ENCODE results near the gene FBXL16. TPM values are rescaled to one million over a fixed set of nuclear protein-coding genes. Genes with fewer than 3 reads are reported as not detected.
"Not testable (repeated sequence)": the region's sequence is repeated elsewhere in the genome, so short reads cannot be mapped to it uniquely, and the experiment has no call there.

The FBXL16 gene
- polyA plus RNA-seq, 1 donor (not counting 4 experiments of a cell fraction or from before 2014, with no cell fraction given), result 0.81 TPM

DNA sequence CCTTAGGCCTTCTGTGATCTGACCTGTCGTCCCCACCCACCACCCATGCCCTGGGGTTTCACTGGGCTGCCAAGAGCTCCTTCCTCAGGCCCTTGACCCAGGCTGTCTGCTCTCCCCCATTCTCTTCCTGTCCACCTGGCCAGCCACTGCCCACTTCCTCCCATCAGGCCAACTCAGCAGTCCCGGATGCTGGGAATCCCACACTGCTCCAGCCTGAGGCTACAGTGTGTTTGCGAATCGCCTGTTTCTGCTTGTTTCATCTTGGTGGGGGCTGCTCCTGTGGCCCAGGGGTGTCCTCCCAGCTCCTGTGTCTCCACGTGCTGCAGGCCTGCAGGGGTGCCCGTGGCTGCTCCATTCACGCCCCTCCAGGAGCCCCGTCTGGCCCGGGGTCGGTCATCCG, 8.5 kb upstream of the FBXL16 start:
- FAIRE-seq (no peak), DNase-seq (ENCODE audit: low read depth, low spot score) (no peak)
- H3K27ac ChIP-seq (ENCODE audit: control insufficient read depth, insufficient read depth, low read length), result no peak overlapping the region
- no peaks in the 10 kb centered on the region for H3K36me3 ChIP-seq (ENCODE audit: control insufficient read depth in 2 of 2, extremely low read depth in 1 of 2, insufficient read depth in 2 of 2, low read length in 2 of 2)
- peaks cover 20% of the 10 kb centered on the region for H3K4me1 ChIP-seq (ENCODE audit: control insufficient read depth, extremely low read depth, insufficient read depth, low read length)
- no peaks in the 10 kb centered on the region for H3K9me3 ChIP-seq (ENCODE audit: control insufficient read depth, low read depth, low read length)
- peaks cover 26% of the 10 kb centered on the region for H3K27me3 ChIP-seq (ENCODE audit: control insufficient read depth, extremely low read depth, insufficient read depth, low read length)
- peaks cover 6% of the 10 kb centered on the region for H4K20me1 ChIP-seq (ENCODE audit: control insufficient read depth, extremely low read depth, insufficient read depth, low read length)
- peak overlapping the region; percentile 37 for H3K4me2 ChIP-seq (ENCODE audit: control insufficient read depth, extremely low read depth, insufficient read depth, low read depth, low read length)
- no peak overlapping the region for H3K9ac ChIP-seq (ENCODE audit: control insufficient read depth, extremely low read depth, insufficient read depth, low read length)
- no peaks in the 10 kb centered on the region for H3K9me1 ChIP-seq (ENCODE audit: control insufficient read depth, extremely low read depth, insufficient read depth, low read length)
- no peak overlapping the region for H3K4me3 ChIP-seq (ENCODE audit: control insufficient read depth in 2 of 3, extremely low read depth in 1 of 3, insufficient read depth in 2 of 3, low read depth in 1 of 3, low read length in 3 of 3)
- dilution Hi-C loops (cut with MboI; ENCODE audit: extremely low pct_ligation_motif_present, low sequenced_read_pairs), result no loop called here
- H2AFZ ChIP-seq (ENCODE audit: control insufficient read depth, low read length), result no peak overlapping the region
- peaks cover 8% of the 10 kb centered on the region for H3K79me2 ChIP-seq (ENCODE audit: control insufficient read depth, insufficient read depth, low read length)
- TF ChIP-seq, protein P1, sequence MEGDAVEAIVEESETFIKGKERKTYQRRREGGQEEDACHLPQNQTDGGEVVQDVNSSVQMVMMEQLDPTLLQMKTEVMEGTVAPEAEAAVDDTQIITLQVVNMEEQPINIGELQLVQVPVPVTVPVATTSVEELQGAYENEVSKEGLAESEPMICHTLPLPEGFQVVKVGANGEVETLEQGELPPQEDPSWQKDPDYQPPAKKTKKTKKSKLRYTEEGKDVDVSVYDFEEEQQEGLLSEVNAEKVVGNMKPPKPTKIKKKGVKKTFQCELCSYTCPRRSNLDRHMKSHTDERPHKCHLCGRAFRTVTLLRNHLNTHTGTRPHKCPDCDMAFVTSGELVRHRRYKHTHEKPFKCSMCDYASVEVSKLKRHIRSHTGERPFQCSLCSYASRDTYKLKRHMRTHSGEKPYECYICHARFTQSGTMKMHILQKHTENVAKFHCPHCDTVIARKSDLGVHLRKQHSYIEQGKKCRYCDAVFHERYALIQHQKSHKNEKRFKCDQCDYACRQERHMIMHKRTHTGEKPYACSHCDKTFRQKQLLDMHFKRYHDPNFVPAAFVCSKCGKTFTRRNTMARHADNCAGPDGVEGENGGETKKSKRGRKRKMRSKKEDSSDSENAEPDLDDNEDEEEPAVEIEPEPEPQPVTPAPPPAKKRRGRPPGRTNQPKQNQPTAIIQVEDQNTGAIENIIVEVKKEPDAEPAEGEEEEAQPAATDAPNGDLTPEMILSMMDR (optimal IDR thresholded peaks at IDR 0.05 in 1 of 3, IDR thresholded peaks at IDR 0.05 in 1 of 3, conservative IDR thresholded peaks at IDR 0.05 in 1 of 3; ENCODE audit: extremely low read depth in 1 of 3, insufficient read depth in 2 of 3, low read length in 3 of 3), result no peak
- no peak for TF ChIP-seq EZH2 (IDR thresholded peaks at IDR 0.05; ENCODE audit: low read length)

DNA sequence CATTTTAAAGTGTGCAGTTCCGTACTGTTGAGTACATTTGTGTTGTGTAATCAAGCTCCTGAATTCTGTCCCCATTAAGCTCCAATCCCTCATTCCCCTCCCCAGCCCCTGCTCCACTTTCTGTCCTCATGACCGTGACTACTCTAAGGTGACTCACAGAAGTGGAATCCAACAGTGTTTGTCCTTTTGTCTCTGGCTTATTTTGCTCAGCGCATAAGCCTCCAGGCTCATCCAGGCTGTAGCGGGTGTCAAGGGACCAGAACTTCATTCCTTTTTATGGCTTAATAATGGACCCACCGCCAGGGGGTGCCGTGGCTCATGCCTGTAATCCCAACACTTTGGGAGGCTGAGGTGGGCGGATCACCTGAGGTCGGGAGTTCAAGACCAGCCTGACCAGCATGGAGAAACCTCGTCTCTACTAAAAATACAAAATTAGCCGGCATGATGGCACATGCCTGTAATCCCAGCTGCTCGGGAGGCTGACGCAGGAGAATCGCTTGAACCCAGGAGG, 7.2 kb upstream of the FBXL16 start:
- H4K20me1 ChIP-seq (ENCODE audit: control insufficient read depth, extremely low read depth, insufficient read depth, low read length); H3K4me2 ChIP-seq (ENCODE audit: control insufficient read depth, extremely low read depth, insufficient read depth, low read depth, low read length); H3K9me1 ChIP-seq (ENCODE audit: control insufficient read depth, extremely low read depth, insufficient read depth, low read length); H3K79me2 ChIP-seq (ENCODE audit: control insufficient read depth, insufficient read depth, low read length); H3K9ac ChIP-seq (ENCODE audit: control insufficient read depth, extremely low read depth, insufficient read depth, low read length); H2AFZ ChIP-seq (ENCODE audit: control insufficient read depth, low read length); H3K27ac ChIP-seq (ENCODE audit: control insufficient read depth, insufficient read depth, low read length); dilution Hi-C loops (cut with MboI; ENCODE audit: extremely low pct_ligation_motif_present, low sequenced_read_pairs); H3K9me3 ChIP-seq (ENCODE audit: control insufficient read depth, low read depth, low read length); H3K36me3 ChIP-seq (ENCODE audit: control insufficient read depth in 2 of 2, extremely low read depth in 1 of 2, insufficient read depth in 2 of 2, low read length in 2 of 2); H3K4me3 ChIP-seq (ENCODE audit: control insufficient read depth in 2 of 3, extremely low read depth in 1 of 3, insufficient read depth in 2 of 3, low read depth in 1 of 3, low read length in 3 of 3): not testable (repeated sequence)
- FAIRE-seq (peak; percentile 86), DNase-seq (ENCODE audit: low read depth, low spot score) (peak; percentile 98)
- TF ChIP-seq, protein P1 (optimal IDR thresholded peaks at IDR 0.05 in 1 of 3, IDR thresholded peaks at IDR 0.05 in 1 of 3, conservative IDR thresholded peaks at IDR 0.05 in 1 of 3; ENCODE audit: extremely low read depth in 1 of 3, insufficient read depth in 2 of 3, low read length in 3 of 3), result peak; percentile 51 to 60 (median 58)
- Histone ChIP-seq H3K27me3 (ENCODE audit: control insufficient read depth, extremely low read depth, insufficient read depth, low read length) (peaks cover 38% of the 10 kb centered on the region), H3K4me1 (ENCODE audit: control insufficient read depth, extremely low read depth, insufficient read depth, low read length) (peaks cover 20% of the 10 kb centered on the region)

Measured in keratinocyte (primary cell).